ENCODE measurements around the gene NUAK1.

NUAK1 gene

DNA sequence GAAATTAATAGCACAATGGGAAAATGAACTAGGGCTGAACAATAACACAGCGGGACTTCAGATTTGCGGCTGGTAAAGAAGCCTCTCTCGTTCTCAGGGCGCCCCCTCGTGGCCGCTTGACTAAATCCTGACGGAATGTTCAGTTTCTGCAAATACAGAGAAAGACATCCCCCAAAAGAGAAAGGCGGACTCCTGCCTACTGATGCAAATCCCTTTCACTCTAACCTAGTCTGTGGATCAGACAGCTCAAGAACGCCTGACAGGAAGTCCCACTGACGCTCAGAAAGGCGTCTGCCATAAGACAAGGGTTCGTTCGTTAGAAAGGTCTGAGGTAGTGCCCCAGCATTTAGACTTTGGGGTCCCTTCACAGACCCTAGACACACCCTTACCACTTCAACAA is 2.5 kb downstream of the NUAK1 start:
- DNase-seq (ENCODE audit: low read depth), result peak; percentile 72
- TF ChIP-seq, protein P1, sequence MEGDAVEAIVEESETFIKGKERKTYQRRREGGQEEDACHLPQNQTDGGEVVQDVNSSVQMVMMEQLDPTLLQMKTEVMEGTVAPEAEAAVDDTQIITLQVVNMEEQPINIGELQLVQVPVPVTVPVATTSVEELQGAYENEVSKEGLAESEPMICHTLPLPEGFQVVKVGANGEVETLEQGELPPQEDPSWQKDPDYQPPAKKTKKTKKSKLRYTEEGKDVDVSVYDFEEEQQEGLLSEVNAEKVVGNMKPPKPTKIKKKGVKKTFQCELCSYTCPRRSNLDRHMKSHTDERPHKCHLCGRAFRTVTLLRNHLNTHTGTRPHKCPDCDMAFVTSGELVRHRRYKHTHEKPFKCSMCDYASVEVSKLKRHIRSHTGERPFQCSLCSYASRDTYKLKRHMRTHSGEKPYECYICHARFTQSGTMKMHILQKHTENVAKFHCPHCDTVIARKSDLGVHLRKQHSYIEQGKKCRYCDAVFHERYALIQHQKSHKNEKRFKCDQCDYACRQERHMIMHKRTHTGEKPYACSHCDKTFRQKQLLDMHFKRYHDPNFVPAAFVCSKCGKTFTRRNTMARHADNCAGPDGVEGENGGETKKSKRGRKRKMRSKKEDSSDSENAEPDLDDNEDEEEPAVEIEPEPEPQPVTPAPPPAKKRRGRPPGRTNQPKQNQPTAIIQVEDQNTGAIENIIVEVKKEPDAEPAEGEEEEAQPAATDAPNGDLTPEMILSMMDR (conservative IDR thresholded peaks at IDR 0.05; ENCODE audit: control insufficient read depth, insufficient read depth, low read depth, low read length), result peak; percentile 80
- H3K4me3 ChIP-seq (ENCODE audit: control insufficient read depth, low read depth, low read length), result no peak overlapping the region

DNA sequence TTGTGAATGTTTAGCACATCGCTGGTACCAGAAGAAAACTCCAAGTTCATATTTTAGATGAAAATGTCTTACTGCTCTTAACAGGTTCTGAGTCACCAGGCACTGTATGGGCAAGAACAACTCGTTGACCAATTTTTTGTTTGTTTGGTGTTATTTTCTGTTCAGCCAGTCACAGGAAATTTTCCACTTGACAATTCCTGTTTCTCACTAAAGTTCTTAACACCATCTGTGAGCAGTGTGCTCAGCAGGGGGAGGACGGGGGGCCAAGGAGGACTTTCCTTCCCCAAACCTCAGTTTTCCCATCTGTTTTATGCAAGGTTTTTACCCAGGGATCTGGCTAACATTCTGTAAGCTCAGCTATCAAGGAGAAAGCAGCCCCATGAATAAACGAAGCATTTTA is 3.0 kb downstream of the NUAK1 start:
- H3K4me3 ChIP-seq (ENCODE audit: control insufficient read depth, low read depth, low read length), result no peak overlapping the region
- DNase-seq (ENCODE audit: low read depth), result no peak
- TF ChIP-seq, protein P1 (conservative IDR thresholded peaks at IDR 0.05; ENCODE audit: control insufficient read depth, insufficient read depth, low read depth, low read length), result no peak

- TF ChIP-seq, protein P1 (conservative IDR thresholded peaks at IDR 0.05; ENCODE audit: control insufficient read depth, insufficient read depth, low read depth, low read length), result no peak
Observed at GRCh38 chr12:106135075-106135474, 3.7 kb downstream of the NUAK1 start.

DNA sequence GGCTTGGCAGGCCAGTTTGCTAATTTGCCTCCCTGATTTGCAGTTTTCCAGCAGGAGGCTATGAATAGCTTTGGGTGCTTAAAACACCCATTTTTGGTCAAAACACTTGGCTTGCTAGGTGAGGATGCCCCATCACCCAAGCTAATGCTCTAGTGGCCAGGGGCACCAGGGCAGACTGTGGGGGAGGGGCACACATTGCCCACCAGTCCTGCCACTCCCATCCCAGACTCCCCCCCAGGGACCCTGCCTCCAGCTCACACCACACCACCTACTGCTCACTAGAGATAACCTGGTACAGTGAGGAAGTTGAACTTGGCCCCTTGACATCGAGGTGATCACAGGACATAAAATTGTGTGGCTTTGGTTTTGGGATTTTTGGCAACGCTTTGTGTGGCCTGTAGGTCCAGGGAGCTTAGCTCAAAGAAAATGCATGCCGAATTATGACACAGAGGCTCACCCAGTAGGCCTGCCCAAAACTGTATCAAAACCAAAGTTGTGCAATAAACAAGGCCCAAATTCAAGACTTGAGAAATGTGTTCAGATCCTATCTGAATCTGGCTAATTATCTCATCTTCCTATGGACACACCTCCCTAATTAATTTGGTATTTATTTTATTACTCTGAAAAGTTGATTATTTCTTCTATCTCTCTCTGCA is 4.3 kb downstream of the NUAK1 start:
- no peak overlapping the region for H3K4me3 ChIP-seq (ENCODE audit: control insufficient read depth, low read depth, low read length)
- TF ChIP-seq, protein P1 (conservative IDR thresholded peaks at IDR 0.05; ENCODE audit: control insufficient read depth, insufficient read depth, low read depth, low read length), result no peak
- DNase-seq (ENCODE audit: low read depth), result no peak

More at GRCh38 chr12:106135075-106135474, 3.7 kb downstream of the NUAK1 start:
- DNase-seq (ENCODE audit: low read depth), result no peak
- H3K4me3 ChIP-seq (ENCODE audit: control insufficient read depth, low read depth, low read length), result no peak overlapping the region

- TF ChIP-seq, protein P1 (conservative IDR thresholded peaks at IDR 0.05; ENCODE audit: control insufficient read depth, insufficient read depth, low read depth, low read length), result no peak
- no peak overlapping the region for H3K4me3 ChIP-seq (ENCODE audit: control insufficient read depth, low read depth, low read length)
- peak; percentile 38 for DNase-seq (ENCODE audit: low read depth)
Observed at GRCh38 chr12:106133136-106134087, 5.3 kb downstream of the NUAK1 start.

DNA sequence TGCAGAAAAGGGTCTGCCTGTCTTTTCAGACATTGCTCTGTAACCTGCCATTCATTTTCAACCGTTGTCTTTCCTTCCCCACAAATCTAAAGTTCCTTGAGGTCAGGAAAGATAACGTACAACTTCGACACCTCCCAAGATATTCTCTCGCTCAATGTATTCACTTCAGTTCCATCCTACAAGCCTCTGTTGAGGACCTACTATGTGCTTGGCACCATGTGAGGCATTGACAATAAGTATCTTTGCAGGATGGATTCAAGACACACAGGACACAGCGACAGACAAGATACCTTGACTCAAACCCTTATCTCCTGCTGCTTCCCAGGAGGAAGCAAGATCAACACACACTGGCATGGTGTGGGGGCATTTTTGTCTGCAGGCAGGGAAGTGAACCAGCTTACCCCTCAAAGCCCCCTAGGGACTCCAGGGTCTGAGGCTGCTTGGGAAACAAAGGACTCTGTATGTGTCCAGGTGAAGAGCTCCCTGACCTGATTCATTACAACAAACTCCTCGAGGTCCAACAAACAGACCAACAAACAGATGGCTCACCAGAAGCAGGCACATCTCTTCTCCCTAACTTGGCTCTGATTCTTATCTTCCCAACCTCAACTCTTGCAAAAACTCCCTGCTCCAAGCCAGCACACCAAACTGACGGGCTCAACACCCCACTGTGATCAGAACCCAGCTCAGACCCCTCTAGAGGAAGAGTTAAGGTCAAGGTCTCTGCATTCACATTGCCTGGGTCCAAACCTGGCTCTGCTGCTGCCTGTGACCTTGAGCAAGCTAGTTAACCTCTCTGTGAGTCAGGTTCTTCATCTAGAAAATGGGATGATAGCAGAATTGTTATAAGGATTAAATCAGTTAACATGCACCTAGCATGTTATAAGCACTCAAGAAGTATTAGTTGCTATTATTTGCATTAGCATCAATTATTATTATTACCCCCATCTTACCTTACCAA is 6.3 kb downstream of the NUAK1 start:
- DNase-seq (ENCODE audit: low read depth), result no peak
- TF ChIP-seq, protein P1 (conservative IDR thresholded peaks at IDR 0.05; ENCODE audit: control insufficient read depth, insufficient read depth, low read depth, low read length), result no peak
- no peak overlapping the region for H3K4me3 ChIP-seq (ENCODE audit: control insufficient read depth, low read depth, low read length)

Measured in fibroblast of mammary gland (primary cell).